Activated CD4-positive, alpha-beta memory T cell treated with anti-CD3 and anti-CD28 coated beads, Interleukin-2, amount 10 ng/mL, durations not matched to agents 7 days and 5 days (primary cell): ENCODE measurements around the gene GGT6. TPM values are rescaled to one million over a fixed set of nuclear protein-coding genes. Genes with fewer than 3 reads are reported as not detected.

ENCODE experiments used
- CTCF ChIA-PET: fragments of 350-600 bp; sonication (Branson Sonifier 250); formaldehyde crosslinking; loops from one replicate; lab custom pipeline; 2021; ENCODE audit warnings: antibody characterized with exemption, inconsistent platforms; lab: Charles Lee
- POLR2A ChIA-PET: fragments of 350-600 bp; sonication (Branson Sonifier 250); formaldehyde crosslinking; loops from one replicate; lab custom pipeline; 2021; ENCODE audit warnings: antibody characterized with exemption; lab: Charles Lee
- DNase-seq: peaks from one replicate; pipeline ENCODE4 v3.0.0-alpha.2; 2020
- H3K27ac Mint-ChIP-seq: one replicate; pipeline ENCODE4 v1.8.0; 2021; ENCODE audit warnings: mild to moderate bottlenecking, mixed read lengths
- H3K27me3 Mint-ChIP-seq: one replicate; pipeline ENCODE4 v1.8.0; 2021; ENCODE audit warnings: mixed read lengths
- H3K36me3 Mint-ChIP-seq: one replicate; pipeline ENCODE4 v1.8.0; 2021; ENCODE audit warnings: low read depth, mixed read lengths
- H3K4me1 Mint-ChIP-seq: one replicate; pipeline ENCODE4 v1.8.0; 2021; ENCODE audit warnings: mixed read lengths
- H3K4me3 Mint-ChIP-seq: one replicate; pipeline ENCODE4 v1.8.0; 2021; ENCODE audit warnings: mild to moderate bottlenecking, mixed read lengths
- H3K9me3 Mint-ChIP-seq: one replicate; pipeline ENCODE4 v1.8.0; 2021; ENCODE audit warnings: mixed read lengths
- total RNA-seq, 2 experiments: library from RNA; stranded (reverse); gene quantifications; one replicate each; pipeline ENCODE4 v1.2.3, GENCODE V29; 2021

GGT6 gene
- total RNA-seq, 2 experiments from 2014 or later = not detected

DNA sequence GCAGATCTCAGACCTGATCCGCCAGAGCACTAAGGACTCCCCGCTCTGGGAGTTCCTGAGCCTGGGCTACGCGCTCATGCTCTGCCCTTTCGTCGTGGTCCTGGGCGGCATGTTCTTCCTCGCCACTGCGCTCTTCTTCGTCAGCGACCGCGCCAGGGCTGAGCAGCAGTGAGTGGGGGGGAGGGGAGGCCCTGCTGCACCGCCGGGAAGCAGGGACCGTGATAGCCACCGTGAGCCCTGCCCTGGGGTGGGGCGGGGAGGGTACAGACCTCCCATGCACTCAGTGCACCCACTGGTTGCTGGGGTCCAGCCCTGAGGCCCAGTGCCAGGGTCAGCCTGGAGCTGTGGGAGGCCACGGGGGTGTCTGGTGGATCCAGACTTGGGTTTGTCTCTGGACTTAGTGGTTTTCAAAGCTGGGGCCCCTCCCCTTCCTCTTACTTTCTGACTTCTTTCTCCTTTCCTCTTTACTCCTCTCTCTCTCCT is 24.1 kb downstream of the GGT6 start:
- H3K27me3 Mint-ChIP-seq = peaks cover 7% of the 10 kb centered on the region
- H3K4me3 Mint-ChIP-seq = no peak overlapping the region
- POLR2A ChIA-PET = no interaction called here
- H3K36me3 Mint-ChIP-seq = peaks cover 4% of the 10 kb centered on the region
- CTCF ChIA-PET = interaction anchor here (1.6 kb wide), 1 partner anchor 116 kb away, joined by 3 read pairs; no protein-coding TSS in a partner anchor
- H3K27ac Mint-ChIP-seq = no peak overlapping the region
- H3K9me3 Mint-ChIP-seq = no peaks in the 10 kb centered on the region
- no peak for DNase-seq
- H3K4me1 Mint-ChIP-seq = no peaks in the 10 kb centered on the region

DNA sequence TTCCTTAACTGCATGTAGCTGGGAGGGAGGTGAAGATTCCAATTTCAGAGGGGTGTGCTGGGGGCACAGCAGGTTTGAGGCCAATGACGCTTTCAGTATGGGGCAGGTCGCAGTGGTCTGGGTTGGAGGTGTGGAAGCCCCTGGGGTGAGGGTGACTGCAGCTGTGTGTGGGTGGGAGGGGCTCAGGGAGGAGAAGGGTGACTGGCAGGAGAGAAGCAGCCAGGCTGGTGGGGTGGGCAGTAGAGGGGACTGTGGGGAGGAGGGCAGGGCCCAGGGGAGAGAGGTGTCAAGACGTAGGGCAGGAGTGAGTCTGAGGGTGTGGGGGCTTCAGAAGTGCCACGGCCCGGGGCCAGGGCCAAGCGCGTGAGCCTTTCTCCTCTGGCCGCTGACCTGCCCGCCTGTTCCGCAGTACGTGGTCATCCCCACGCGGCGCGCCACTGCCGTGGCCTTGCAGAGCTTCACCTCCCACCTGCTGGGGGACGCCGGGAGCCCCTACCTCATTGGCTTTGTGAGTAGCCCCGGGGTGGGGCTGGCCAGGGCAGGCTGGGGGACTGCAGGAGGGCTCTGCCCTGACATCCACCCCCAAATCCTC is 24.6 kb downstream of the GGT6 start:
- Mint-ChIP-seq H3K36me3 (peaks cover 4% of the 10 kb centered on the region), H3K9me3 (no peaks in the 10 kb centered on the region), H3K27me3 (peaks cover 7% of the 10 kb centered on the region), H3K4me3 (no peak overlapping the region), H3K4me1 (no peaks in the 10 kb centered on the region), H3K27ac (no peak overlapping the region)
- CTCF ChIA-PET = interaction anchor here (1.6 kb wide), 1 partner anchor 115 kb away, joined by 3 read pairs; no protein-coding TSS in a partner anchor
- DNase-seq = no peak
- POLR2A ChIA-PET = no interaction called here

DNA sequence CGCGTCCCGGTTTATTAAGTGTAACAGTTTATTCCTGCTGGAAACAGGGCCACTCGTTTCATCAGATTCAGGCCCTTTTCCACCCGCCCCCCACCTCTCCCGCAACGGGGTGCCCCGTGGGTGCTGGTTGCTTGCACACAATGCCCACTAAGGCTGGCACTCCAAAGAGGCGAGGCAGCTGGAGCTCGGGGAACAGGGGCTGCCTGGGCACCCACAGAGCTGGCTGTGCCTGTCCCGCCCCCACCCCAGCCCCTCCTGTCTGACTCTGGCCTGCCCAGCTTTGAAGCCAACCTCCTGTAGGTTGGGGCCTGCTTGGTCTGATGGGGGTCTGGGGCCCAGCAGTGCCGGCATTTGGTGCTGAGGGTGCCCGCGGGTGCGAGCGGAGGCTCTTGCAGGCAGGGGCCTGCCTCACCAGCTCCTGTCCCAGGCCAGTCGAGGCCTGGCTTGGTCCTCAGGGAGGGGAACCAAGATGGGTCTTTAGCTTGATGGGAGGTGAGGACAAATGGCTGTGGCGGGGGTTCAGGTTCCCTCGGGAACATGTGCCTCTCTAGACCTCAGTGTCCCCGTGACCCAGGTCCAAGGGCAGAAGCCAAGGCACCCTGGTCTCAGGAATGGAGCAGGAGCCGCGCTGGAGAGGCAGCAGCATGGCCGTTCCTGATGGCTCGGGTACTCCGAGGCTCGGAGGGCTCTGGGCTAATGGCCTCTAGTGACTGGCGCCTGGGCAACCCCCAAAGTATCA is 25.3 kb downstream of the GGT6 start:
- ChIA-PET CTCF (interaction anchor here (1.6 kb wide), 1 partner anchor 114 kb away, joined by 3 read pairs; no protein-coding TSS in a partner anchor), POLR2A (no interaction called here)
- no peaks in the 10 kb centered on the region for H3K4me1 Mint-ChIP-seq
- no peak for DNase-seq
- H3K36me3 Mint-ChIP-seq = peaks cover 4% of the 10 kb centered on the region
- peaks cover 7% of the 10 kb centered on the region for H3K27me3 Mint-ChIP-seq
- no peak overlapping the region for H3K4me3 Mint-ChIP-seq
- no peaks in the 10 kb centered on the region for H3K9me3 Mint-ChIP-seq
- H3K27ac Mint-ChIP-seq = no peak overlapping the region

GRCh38 chr17:4534515-4534914 is 25.9 kb downstream of the GGT6 start:
- CTCF ChIA-PET = no interaction called here
- POLR2A ChIA-PET = no interaction called here
- no peak overlapping the region for H3K27ac Mint-ChIP-seq
- H3K27me3 Mint-ChIP-seq = peaks cover 8% of the 10 kb centered on the region
- H3K4me1 Mint-ChIP-seq = no peaks in the 10 kb centered on the region
- no peak for DNase-seq
- H3K36me3 Mint-ChIP-seq = peaks cover under 1% of the 10 kb centered on the region
- no peaks in the 10 kb centered on the region for H3K9me3 Mint-ChIP-seq
- no peak overlapping the region for H3K4me3 Mint-ChIP-seq

- peaks cover 8% of the 10 kb centered on the region for H3K27me3 Mint-ChIP-seq
- DNase-seq = peak; percentile 30
- ChIA-PET CTCF (no interaction called here), POLR2A (no interaction called here)
- no peaks in the 10 kb centered on the region for H3K9me3 Mint-ChIP-seq
- H3K4me3 Mint-ChIP-seq = no peak overlapping the region
- H3K36me3 Mint-ChIP-seq = no peaks in the 10 kb centered on the region
- no peak overlapping the region for H3K27ac Mint-ChIP-seq
- no peaks in the 10 kb centered on the region for H3K4me1 Mint-ChIP-seq
Observed at GRCh38 chr17:4533523-4534504, 26.6 kb downstream of the GGT6 start.

- Mint-ChIP-seq H3K27ac (no peak overlapping the region), H3K36me3 (no peaks in the 10 kb centered on the region), H3K9me3 (no peaks in the 10 kb centered on the region), H3K4me1 (no peaks in the 10 kb centered on the region), H3K4me3 (no peak overlapping the region), H3K27me3 (peaks cover 10% of the 10 kb centered on the region)
- ChIA-PET CTCF (no interaction called here), POLR2A (no interaction called here)
- DNase-seq = no peak
Observed at GRCh38 chr17:4532860-4533522, 27.4 kb downstream of the GGT6 start.

GRCh38 chr17:4531988-4532736 is 28.2 kb downstream of the GGT6 start:
- no peaks in the 10 kb centered on the region for H3K9me3 Mint-ChIP-seq
- no peak overlapping the region for H3K27ac Mint-ChIP-seq
- POLR2A ChIA-PET = no interaction called here

DNA sequence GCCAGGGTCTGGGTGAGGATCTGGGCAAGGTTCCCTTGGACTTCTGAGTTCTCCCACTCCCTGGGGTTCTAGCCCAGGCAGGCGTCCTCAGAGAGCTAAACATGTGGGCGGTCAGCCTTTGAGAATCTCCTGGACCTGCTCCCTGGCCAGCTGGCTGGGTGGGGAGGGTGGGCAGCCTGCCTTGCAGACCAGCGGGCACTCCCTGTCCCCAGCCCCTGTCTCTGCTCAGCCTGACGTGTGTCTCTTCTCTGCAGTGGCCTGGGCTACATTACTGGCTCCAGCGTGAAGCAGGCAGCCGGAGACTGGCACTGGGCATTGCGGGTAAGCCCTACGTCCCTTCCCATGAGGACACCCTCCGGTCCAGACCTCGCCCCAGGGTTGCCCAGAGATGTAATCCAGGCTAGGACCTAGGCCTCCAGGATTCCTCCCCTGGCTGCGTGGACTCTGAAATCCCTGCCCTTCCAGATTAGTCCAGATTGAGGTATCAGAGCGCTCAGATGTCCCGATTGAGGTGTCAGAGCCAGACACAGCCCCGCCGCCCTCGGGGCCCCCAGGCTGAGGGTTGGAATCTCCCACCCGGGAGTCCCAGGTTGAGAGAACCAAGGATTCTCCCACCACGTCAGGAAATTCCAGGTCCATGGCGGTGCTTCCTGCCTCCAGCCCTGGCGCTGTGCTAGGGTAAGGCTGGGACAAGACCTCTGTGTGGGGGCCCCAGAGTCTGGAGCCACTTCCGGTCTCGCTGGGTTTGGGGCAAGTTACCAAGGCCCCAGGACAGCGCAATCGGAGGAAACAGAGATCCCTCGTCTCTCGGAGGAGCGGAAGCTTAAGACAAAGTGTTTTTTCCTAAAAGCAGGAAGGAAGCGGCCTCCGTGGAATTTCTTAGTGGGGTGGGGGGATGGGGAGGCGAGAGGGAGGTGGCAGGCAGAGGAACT is 29.3 kb downstream of the GGT6 start:
- H3K4me3 Mint-ChIP-seq = no peak overlapping the region
- H3K9me3 Mint-ChIP-seq = no peaks in the 10 kb centered on the region
- peaks cover 13% of the 10 kb centered on the region for H3K27me3 Mint-ChIP-seq
- H3K36me3 Mint-ChIP-seq = no peaks in the 10 kb centered on the region
- H3K27ac Mint-ChIP-seq = no peak overlapping the region
- no peak for DNase-seq
- ChIA-PET POLR2A (no interaction called here), CTCF (no interaction called here)
- no peaks in the 10 kb centered on the region for H3K4me1 Mint-ChIP-seq

More at GRCh38 chr17:4531988-4532736, 28.2 kb downstream of the GGT6 start:
- no peak for DNase-seq
- no peaks in the 10 kb centered on the region for H3K36me3 Mint-ChIP-seq
- H3K27me3 Mint-ChIP-seq = peaks cover 10% of the 10 kb centered on the region
- CTCF ChIA-PET = no interaction called here
- no peak overlapping the region for H3K4me3 Mint-ChIP-seq
- no peaks in the 10 kb centered on the region for H3K4me1 Mint-ChIP-seq

- Mint-ChIP-seq H3K4me3 (no peak overlapping the region), H3K4me1 (no peaks in the 10 kb centered on the region), H3K27me3 (peaks cover 16% of the 10 kb centered on the region), H3K27ac (no peak overlapping the region), H3K36me3 (no peaks in the 10 kb centered on the region), H3K9me3 (no peaks in the 10 kb centered on the region)
- DNase-seq = no peak
- ChIA-PET CTCF (no interaction called here), POLR2A (no interaction called here)
Observed at GRCh38 chr17:4529533-4530152, 30.7 kb downstream of the GGT6 start.

GRCh38 chr17:4527566-4528125 is 32.7 kb downstream of the GGT6 start:
- H3K9me3 Mint-ChIP-seq = no peaks in the 10 kb centered on the region
- POLR2A ChIA-PET = no interaction called here
- peaks cover 13% of the 10 kb centered on the region for H3K27me3 Mint-ChIP-seq
- no peaks in the 10 kb centered on the region for H3K4me1 Mint-ChIP-seq
- no peak overlapping the region for H3K27ac Mint-ChIP-seq
- no peak for DNase-seq
- CTCF ChIA-PET = interaction anchor here (0.9 kb wide), 1 partner anchor 29 kb away, joined by 3 read pairs; no protein-coding TSS in a partner anchor
- no peaks in the 10 kb centered on the region for H3K36me3 Mint-ChIP-seq
- H3K4me3 Mint-ChIP-seq = no peak overlapping the region

GRCh38 chr17:4527134-4527533 is 33.2 kb downstream of the GGT6 start:
- Mint-ChIP-seq H3K4me1 (no peaks in the 10 kb centered on the region), H3K4me3 (no peak overlapping the region), H3K27me3 (peaks cover 12% of the 10 kb centered on the region), H3K27ac (no peak overlapping the region), H3K36me3 (no peaks in the 10 kb centered on the region), H3K9me3 (no peaks in the 10 kb centered on the region)
- POLR2A ChIA-PET = no interaction called here
- DNase-seq = no peak
- CTCF ChIA-PET = interaction anchor here (0.9 kb wide), 1 partner anchor 30 kb away, joined by 3 read pairs; no protein-coding TSS in a partner anchor
